Measurements from ENCODE around the gene REEP5. TPM values are rescaled to one million over a fixed set of nuclear protein-coding genes. Genes with fewer than 3 reads are reported as not detected.

The REEP5 gene
- total and polyA plus RNA-seq, 9 of the 15 experiments (the other 6 are each of a cell fraction or from before 2014, with no cell fraction given) = 14.7 to 102 (median 36.0) TPM

- BruUV-seq (replicated peaks) = no TSS peak
- POLR2A ChIA-PET = no interaction called here
- no peak overlapping the region for H3K4me3 ChIP-seq
- H3K4me1 ChIP-seq (replicated peaks in 1 of 2; ENCODE audit: control insufficient read depth in 2 of 2, insufficient read depth in 2 of 2, low read length in 2 of 2) = peaks cover 0 to 10% of the 10 kb centered on the region in 2 experiments; a peak in 2 of 5 replicates
- H3K9ac ChIP-seq (ENCODE audit: insufficient read depth in 1 of 2, low read depth in 2 of 2, low read length in 2 of 2) = no peak overlapping the region
- CTCF ChIA-PET (ENCODE audit: low intra/inter-chr PET ratio) = no interaction called here
- no peaks in the 10 kb centered on the region for H3K27me3 ChIP-seq (ENCODE audit: control insufficient read depth in 2 of 2, insufficient read depth in 2 of 2, low read length in 2 of 2)
- H3K9me3 ChIP-seq (replicated peaks; ENCODE audit: control insufficient read depth, insufficient read depth, low read depth, low read length) = no peaks in the 10 kb centered on the region; the same call in 1 of the 2 replicates
- H2AFZ ChIP-seq (ENCODE audit: low read depth, low read length) = no peak overlapping the region
- peaks cover 23% of the 10 kb centered on the region for H3K79me2 ChIP-seq (ENCODE audit: control insufficient read depth, insufficient read depth, low read length)
- no peak for DNase-seq (ENCODE audit: extremely low read depth in 1 of 4, low spot score in 3 of 4)
- FAIRE-seq = no peak
- no peak overlapping the region for H3K27ac ChIP-seq (ENCODE audit: extremely low read depth, low read depth, low read length)
- in situ Hi-C loops (cut with MboI) = no loop called here
- no peak for ATAC-seq
- peaks cover 6% of the 10 kb centered on the region for H3K36me3 ChIP-seq (ENCODE audit: control insufficient read depth, insufficient read depth, low read length)
- TF ChIP-seq CC2D1A (IDR thresholded peaks at IDR 0.05) (no peak), STAT6 (CRISPR knock-in tag; IDR thresholded peaks at IDR 0.05) (no peak), NFE2L1 (tag; IDR thresholded peaks at IDR 0.05; ENCODE audit: borderline replicate concordance, low read depth) (no peak), ZFP1 (CRISPR knock-in tag; IDR thresholded peaks at IDR 0.05) (no peak), PML (IDR thresholded peaks at IDR 0.05; ENCODE audit: low read length) (no peak), ZNF778 (CRISPR knock-in tag; IDR thresholded peaks at IDR 0.05) (no peak), CBX1 (IDR thresholded peaks at IDR 0.05; ENCODE audit: low read depth) (no peak), ZNF384 (IDR thresholded peaks at IDR 0.05; ENCODE audit: low read depth, low read length) (no peak), ZNF668 (CRISPR knock-in tag; IDR thresholded peaks at IDR 0.05) (no peak)
- intact Hi-C loops (cut with micrococcal nuclease) = no loop called here
- H3K9me1 ChIP-seq (ENCODE audit: control insufficient read depth, insufficient read depth, low read length) = no peaks in the 10 kb centered on the region
- H4K20me1 ChIP-seq (replicated peaks; ENCODE audit: control insufficient read depth, insufficient read depth, low read length) = no peaks in the 10 kb centered on the region
- H3K4me2 ChIP-seq (ENCODE audit: insufficient read depth, low read length) = no peak overlapping the region
These were observed 64.2 kb downstream of the REEP5 start for GRCh38 chr5:112857866-112858265.
